NCI-H2196 treated with DMSO at 0.1 percent for 48 hours (cell line): ENCODE measurements around the gene MED26.
"Not testable (repeated sequence)": the region's sequence is repeated elsewhere in the genome, so short reads cannot be mapped to it uniquely, and the experiment has no call there.

Experiments
- DNase-seq: peaks from one replicate; lab custom pipeline; 2025; ENCODE audit not compliant: unreplicated experiment; lab: John Stamatoyannopoulos, UW

MED26 gene, protein sequence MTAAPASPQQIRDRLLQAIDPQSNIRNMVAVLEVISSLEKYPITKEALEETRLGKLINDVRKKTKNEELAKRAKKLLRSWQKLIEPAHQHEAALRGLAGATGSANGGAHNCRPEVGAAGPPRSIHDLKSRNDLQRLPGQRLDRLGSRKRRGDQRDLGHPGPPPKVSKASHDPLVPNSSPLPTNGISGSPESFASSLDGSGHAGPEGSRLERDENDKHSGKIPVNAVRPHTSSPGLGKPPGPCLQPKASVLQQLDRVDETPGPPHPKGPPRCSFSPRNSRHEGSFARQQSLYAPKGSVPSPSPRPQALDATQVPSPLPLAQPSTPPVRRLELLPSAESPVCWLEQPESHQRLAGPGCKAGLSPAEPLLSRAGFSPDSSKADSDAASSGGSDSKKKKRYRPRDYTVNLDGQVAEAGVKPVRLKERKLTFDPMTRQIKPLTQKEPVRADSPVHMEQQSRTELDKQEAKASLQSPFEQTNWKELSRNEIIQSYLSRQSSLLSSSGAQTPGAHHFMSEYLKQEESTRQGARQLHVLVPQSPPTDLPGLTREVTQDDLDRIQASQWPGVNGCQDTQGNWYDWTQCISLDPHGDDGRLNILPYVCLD

DNA sequence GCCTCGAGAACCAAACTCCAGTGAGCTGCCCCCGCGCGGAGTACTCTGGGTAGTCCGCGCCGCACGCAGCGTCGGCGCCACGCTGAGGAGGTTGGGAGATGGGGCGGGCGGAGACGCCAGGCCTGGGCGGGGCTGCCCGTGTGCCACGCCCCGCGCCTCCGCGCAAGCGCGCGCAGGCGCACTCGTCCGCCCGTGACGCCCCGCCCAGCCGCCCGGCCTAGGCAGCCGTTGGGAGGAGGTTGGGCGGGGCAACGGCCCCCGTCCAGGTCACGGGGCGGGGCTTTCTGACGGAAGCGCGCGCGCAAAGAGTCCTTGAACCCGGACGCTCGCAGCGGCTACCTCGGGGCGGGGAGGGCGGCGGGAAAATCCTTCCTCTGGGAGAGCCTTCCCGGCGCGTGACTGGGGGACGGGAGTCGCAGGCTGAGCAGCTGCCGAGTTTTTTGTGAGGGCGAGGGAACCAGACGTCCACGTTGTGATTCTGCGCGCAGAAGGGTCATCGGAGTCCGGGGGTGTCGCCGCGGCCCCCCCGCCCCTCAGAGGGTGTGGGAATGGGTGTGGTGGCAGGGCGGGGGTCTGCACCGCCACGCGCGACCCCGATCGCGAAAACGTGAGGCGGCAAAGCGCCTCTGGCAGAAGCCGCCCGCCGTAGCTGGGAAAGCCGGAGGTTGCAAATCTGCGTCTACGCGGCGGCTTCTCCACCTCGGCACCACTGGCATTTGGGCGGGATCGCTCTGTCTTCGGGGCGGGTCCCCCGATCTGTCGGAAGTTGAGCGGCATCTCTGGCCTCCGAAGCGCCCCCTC lies at the start of gene MED26:
TSS of gene MED26 (minus strand) at position 22 of the 801 bp plus-strand sequence. CDS start 261 bp downstream, outside the sequence.
- DNase-seq = peak; percentile 98

DNA sequence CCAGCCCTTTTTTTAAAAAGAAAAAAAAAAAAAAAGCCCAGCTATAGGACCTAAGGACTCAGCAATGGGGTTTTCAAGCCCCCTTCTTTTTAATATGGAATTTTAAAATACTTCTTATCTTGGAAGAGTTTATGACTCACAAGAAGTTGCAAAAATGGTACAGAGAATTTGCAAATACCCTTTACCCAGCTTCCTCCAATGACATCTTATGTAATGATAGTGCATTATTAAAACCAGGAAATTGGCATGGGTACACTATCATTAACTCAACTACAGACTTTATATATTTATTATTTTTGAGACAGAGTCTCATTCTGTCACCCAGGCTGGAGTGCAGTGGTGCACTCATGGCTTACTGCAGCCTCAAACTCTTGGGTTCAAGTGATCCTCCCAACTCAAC lies 49.1 kb upstream of the MED26 start:
- DNase-seq = no peak

DNA sequence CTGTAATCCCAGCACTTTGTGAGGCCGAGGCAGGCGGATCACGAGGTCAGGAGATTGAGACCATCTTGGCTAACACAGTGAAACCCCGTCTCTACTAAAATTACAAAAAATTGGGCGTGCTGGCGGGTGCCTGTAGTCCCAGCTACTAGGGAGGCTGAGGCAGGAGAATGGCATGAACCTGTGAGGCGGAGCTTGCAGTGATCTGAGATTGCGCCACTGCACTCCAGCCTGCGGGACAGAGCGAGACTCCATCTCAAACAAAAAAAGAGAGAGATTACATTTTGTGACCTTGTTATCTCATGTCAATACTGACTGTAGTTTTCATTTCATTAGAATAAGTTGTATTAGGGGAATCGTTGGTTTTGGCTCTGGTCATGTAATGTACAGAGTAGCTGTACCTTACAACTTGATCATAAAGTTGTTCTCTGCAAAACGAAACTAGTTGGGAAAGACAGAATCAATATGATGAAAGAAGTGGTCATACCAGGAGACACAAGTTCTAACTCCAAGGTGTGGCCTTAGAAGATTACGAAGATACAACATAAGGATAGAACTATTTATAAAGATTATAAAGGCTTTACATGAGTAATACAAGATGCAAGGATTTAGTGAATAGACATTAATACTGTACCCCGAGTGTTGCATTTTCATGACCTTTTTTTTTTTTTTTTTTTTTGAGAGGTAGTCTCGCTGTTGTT lies 48.2 kb upstream of the MED26 start:
- DNase-seq = no peak

DNA sequence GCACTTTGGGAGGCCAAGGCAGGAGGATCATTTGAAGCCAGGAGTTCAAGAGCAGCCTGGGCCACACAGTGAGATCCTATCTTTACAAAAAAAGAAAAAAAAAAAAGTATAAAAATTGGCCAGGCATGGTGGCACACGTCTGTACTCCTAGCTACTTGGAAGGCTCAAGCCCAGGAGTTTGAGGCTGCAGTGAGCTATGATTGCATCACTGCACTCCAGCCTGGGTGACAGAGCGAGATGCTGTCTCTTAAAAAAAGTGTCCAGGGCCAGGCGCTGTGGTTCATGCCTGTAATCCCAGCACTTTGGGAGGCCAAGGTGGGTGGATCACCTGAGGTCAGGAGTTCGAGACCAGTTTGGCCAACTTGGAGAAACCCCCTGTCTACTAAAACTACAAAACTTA lies 45.8 kb upstream of the MED26 start:
- DNase-seq = not testable (repeated sequence)

DNA sequence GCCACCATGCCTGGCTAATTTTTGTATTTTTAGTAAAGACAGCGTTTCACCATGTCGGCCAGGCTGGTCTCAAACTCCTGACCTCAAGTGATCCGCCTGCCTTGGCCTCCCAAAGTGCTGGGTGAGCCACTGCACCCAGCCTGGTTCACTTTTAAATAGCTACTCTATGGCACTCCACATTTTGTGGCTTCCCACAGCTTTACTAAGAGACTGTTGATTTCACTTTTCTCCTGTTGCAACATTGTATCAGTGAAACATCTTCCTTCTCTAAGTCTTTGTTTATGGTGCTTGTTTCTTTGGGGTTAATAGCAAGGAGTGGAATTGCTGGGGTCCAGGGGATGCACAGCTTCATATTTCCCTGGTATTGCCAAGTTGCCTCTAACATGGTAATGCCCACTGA lies 45.2 kb upstream of the MED26 start:
- no peak for DNase-seq

DNA sequence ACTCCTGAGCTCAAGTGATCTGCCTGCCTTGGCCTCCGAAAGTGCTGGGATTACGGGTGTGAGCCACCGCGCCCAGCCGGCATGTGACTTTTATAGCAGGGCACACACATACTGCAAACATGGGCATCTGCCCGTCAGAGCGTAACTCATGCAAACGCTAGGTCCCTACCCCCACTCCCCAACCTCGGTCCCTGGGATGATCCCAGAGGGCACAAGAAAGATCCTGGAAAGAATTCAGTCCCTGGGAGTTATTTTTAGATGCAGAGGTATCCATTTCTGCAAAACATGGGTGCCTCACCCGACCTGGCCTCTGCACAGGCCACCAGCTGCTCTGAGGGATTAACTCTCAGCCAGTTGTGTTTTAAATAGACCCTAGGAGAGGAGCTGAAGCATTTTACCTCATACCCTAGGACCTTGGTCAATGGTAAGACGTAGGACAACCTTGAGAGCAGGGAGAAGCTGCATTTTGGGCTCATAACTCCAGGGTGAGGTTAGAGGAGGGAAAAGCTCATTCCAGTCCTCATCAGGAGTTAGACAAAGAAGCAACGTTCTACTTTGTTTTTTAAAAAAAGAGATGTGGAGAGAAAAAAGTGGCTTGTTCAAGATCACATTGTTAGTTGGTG lies 43.8 kb upstream of the MED26 start:
- no peak for DNase-seq

DNA sequence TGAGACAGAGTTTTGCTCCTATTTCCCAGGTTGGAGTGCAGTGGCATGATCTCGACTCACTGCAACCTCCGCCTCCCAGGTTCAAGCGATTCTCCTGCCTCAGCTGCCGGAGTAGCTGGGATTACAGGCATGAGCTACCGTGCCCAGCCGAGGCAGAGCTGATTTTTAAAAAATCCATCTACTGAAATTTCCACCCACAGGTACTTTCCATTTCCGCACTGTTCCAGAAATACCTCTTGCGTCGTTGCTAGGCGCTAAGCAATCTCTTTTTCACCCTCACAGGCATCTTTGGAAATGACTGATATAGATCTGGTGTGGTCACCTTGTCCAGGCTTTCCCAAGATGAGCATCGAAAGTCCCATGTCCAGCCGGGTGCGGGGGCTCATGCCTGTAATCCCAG lies 42.3 kb upstream of the MED26 start:
- no peak for DNase-seq

DNA sequence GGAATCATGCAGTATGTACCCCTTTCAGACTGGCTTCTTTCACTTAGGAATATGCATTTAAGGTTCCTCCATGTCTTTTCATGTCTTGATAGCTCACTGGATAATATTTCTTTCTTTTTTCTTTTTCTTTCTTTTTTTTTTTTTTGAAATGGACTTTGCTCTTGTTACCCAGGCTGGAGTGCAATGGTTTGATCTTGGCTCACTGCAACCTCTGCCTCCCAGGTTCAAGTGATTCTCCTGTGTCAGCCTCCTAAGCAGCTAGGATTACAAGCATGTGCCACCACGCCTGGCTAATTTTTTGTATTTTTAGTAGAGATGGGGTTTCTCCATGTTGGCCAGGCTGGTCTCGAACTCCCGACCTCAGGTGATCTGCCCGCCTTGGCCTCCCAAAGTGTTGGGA lies 40.7 kb upstream of the MED26 start:
- not testable (repeated sequence) for DNase-seq

DNA sequence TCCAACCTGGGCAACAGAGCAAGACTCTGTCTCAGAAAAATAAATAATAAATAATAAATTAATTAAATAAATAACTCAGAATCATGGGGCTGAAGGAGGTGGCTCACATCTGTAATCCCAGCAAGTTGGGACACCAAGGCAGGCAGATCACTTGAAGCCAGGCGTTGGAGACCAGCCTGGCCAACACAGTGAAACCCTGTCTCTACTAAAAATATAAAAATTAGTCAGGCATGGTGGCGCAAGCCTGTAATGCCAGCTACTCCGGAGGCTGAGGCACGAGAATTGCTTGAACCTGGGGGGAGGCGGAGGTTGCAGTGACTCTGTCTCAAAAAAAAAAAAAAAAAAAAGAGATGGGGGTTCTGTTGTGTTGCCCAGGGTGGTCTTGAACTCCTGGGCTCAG lies 40.2 kb upstream of the MED26 start:
- DNase-seq = no peak

DNA sequence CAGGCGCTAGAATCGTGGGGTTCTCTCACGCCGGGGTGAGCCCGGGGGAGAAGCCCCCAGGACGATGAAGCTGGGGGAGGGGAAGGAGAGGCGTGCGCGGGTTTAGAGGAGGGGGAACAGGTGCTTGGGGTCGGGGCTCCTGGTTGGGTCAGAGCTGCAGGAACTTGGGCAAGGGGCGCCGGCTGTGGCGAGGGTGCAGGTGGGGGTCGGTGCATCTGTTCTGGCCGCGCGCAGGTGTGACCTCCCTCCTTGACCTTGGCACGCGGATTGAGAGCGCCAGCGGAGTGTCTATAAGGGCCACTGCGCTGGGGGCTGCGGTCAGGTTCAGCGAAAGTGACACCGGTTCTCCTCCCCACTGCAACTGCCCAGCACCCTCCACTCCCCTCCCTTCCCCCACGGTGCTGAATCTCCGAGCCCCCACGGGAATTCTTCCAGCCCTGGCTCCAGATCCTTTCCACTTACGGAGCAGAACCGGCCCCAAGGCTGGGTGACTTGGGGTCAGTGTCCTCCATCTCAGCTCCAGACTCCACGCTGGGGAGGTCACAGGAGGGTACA lies 33.6 kb upstream of the MED26 start:
- no peak for DNase-seq

DNA sequence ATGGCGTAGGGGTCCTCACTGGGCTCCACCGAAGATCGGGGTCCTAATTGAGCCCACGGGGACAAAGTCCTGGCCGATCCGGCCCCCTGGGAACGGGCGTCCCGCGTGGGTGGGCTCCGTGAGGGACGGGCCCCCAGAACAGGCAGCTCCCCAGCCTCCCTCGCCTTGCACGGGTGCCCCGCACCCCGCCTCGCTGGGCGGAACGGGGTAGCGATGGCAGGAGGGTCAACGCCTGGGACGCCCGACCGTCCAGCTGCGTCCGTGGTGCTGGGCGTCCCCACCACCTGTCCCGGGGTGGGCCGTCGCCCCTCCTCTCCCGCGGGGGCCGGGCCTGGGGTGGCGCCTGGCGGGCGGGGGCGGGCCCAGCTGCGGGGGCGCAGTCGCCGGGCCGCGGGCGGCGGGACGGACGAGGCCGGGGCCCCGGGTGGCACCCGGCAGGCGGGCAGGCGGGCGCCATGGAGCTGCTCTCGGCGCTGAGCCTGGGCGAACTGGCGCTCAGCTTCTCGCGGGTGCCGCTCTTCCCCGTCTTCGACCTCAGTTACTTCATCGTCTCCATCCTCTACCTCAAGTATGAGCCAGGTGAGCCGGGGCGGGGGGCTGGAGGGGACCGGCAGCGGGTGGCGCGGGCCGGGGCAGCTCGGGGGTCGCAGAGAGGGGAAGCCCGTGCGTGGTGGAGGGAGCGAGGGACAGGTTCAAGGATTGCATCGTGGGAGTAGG lies 32.9 kb upstream of the MED26 start, which contains the start of gene TMEM38A:
TSS of gene TMEM38A (plus strand) at position 377 of the 717 bp plus-strand sequence. CDS start at position 456, 79 bp downstream.
- DNase-seq = no peak

DNA sequence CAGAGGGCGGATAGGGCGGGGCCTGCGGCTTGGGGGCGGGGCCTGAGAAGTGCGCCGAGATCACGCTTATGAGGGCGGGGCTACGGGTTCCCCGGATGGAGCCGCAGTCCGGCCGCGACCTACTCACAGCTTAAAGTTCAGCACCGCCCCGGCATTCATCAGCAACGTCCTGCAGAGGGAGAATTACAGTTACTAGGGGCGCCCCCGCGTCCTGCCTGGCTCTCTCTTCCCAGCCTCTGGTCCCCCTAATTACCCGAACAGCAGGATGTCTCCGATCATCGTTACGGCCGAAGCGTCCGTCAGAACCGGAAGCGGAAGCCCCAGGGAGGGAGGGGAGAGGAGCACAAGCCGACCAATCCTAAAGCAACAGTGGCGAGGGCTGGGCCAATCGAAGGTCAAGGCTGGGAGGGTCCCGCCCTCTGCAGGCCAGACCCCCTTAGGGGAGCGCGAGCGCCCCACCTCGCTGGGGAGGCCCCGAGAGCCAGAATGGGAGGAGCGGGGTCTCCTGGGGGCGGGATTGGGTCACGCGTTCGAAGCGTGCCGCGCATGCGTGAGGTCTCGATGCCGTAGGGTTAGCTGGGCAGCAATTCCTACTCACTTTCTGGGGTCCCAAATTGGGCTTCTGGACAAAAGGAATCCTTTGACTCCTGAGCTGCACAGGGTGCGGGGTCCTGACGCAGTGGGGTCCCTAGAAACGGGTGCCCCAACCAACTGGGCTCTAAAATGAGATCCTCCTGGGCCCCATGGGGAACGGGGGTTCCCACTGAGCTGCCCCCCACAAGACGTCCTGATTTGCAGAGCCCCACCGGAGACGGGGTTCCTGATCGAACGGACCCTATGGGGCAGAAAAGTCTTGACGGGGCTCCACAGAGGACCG lies 32.1 kb upstream of the MED26 start, which contains the start of gene SMIM7:
TSS of gene SMIM7 (minus strand) at position 313 of the 877 bp plus-strand sequence. CDS start at position 279, 34 bp downstream.
- DNase-seq = peak; percentile 98

DNA sequence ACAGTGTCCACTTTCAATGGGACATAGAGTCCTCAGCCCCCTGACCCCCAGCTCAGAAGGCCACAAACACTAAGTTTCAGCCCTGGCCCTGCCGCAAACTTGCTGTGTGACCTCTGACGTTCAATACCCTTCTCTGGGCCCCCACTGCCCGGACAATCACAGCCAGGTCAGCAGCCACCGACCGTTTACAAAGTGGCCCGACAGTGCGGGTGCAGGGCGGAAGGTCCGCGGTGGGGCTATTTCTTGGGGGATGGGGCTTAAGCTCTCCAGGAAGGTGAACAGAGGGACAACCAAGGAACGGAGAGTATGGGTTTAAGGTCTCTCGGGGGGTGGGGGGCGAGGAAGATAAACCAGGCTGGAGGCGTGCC lies 31.4 kb upstream of the MED26 start:
- no peak for DNase-seq

DNA sequence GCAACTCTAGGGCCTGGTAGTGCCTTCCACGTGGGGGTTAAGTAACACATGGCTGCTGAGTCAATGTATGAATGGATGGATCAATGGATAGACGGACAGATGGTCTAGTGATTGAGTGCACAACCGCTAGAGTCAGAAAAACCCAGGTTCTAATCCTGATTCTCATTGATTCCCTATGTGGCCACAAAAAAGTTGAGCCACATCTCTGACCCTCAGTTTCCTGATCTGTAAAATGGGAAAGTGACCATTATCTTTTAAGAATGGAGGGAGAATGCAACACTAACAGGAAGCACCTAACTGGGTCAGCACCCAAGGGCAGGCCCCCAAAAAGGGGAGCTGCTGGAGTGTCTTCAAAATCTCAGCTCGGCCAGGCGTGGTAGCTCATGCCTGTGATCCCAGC lies 29.4 kb upstream of the MED26 start:
- DNase-seq = no peak

DNA sequence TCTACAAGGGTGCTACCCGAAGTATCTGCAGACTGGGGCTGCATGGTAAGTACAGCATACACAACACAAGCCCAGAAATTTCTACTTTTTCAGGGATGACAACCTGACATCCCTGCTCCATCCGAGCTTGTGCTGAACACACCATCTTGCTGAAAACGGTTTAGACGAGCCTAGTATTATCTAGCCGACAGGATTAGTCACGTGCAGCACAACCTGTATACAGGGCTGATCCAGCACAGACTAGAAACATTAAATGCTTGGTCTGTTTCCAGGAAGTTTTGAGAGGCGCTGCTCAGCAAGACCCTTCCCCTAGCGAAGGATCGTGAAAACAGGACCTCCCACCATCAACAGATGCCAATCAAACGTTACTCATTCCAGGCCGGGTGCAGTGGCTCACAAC lies 27.7 kb upstream of the MED26 start:
- DNase-seq = no peak

DNA sequence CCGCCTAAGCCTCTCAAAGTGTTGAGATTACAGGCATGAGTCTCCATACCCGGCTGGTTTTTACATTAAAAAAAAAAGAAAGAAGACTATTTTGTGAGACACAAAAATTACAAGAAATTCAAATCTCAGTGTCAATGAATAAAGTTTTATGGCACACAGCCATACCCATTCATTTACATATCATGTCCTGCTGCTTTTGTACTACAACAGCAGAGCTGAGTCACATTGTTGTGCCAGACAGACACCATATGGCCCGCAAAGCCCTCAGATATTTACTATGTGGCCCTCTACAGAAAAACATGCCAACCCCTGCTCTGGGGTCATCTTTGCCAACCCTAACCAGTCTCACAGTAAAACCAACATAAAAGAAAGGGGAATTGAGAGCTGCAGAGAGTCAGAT lies 26.6 kb upstream of the MED26 start:
- DNase-seq = no peak

DNA sequence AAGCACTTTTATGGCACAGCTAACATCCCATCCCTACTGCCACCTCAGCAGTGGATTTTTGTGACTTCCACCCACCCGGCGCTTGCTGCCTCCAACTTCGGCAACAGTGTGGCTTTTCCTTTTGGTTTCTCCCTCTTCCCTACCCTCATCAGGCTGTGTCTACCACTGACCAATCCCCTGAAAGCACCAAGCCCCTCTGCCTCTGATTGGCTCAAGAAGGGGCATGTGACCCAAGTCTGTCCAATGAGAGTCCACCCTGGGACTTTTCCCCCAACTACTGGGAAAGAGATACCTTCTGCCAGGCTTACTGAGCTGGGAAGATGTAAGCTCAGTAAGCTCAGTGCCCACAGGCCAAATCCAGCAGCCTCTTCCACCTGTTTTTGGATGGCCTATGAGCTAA lies 26.1 kb upstream of the MED26 start:
- no peak for DNase-seq

DNA sequence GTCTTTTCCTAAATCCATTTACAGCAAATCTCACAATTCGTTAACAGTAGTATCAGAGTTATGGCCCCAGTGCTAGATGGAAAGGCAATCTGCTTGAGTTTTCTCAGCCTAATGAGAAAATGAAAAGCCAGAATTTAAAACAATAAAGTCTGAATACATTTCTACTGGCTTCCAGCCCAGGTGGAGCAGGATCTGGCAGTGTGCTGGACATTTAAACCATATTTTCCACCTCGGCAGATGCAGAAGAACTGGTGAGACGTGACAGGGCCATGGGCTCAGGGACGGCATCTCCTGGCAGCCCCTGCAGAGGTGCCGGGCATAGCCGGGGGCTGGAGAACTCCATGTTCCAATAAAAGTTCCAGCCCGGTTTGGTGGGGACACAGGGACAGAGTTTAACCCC lies 24.9 kb upstream of the MED26 start:
- no peak for DNase-seq
